ENCODE measurements around the gene CASP1.
A peak's percentile ranks its signal among the peaks of the same experiment; 100 is the strongest.
"Not testable (repeated sequence)": the region's sequence is repeated elsewhere in the genome, so short reads cannot be mapped to it uniquely, and the experiment has no call there.

CASP1 gene

GRCh38 chr11:105046898-105047579, 12.1 kb upstream of the CASP1 start:
- intact Hi-C loops (cut with DNase I; ENCODE audit: low total_unique reads), result no loop called here
- H3K36me3 ChIP-seq, result no peaks in the 10 kb centered on the region
- no peak overlapping the region for H3K4me3 ChIP-seq
- H3K27ac ChIP-seq, result no peak overlapping the region
- no peak for DNase-seq
- peaks cover 0 to 9% (median 4%) of the 10 kb centered on the region in 4 donors for H3K4me1 ChIP-seq
- H3K9me3 ChIP-seq, result no peaks in the 10 kb centered on the region
- TF ChIP-seq CTCF (IDR thresholded peaks at IDR 0.05), result no peak
- no peaks in the 10 kb centered on the region for H3K27me3 ChIP-seq

- no peak for DNase-seq
- H3K27me3 ChIP-seq, result no peaks in the 10 kb centered on the region
- H3K4me3 ChIP-seq, result peak overlapping the region in 1 of 2 donors; percentile 31
- H3K36me3 ChIP-seq, result no peaks in the 10 kb centered on the region
- intact Hi-C loops (cut with DNase I; ENCODE audit: low total_unique reads), result no loop called here
- H3K9me3 ChIP-seq, result no peaks in the 10 kb centered on the region
- H3K4me1 ChIP-seq, result peaks cover 0 to 9% (median 4%) of the 10 kb centered on the region in 4 donors
- no peak for TF ChIP-seq CTCF (IDR thresholded peaks at IDR 0.05)
- H3K27ac ChIP-seq, result no peak overlapping the region
Observed at GRCh38 chr11:105045676-105046296, 10.8 kb upstream of the CASP1 start.

GRCh38 chr11:105044557-105045524, 9.9 kb upstream of the CASP1 start, which contains the start of gene CARD16:
Gene CARD16 (minus strand): TSS chr11:105045335. CDS start chr11:105045297, 38 bp downstream.
- H3K4me1 ChIP-seq; H3K27me3 ChIP-seq; H3K9me3 ChIP-seq; H3K36me3 ChIP-seq; intact Hi-C loops (cut with DNase I; ENCODE audit: low total_unique reads); H3K27ac ChIP-seq: not testable (repeated sequence)
- peak in 1 of 2 donors; percentile 49 for DNase-seq
- H3K4me3 ChIP-seq, result peak within 1 kb of the TSS; percentile 14 to 31

GRCh38 chr11:105042178-105042577, 7.2 kb upstream of the CASP1 start:
- Histone ChIP-seq H3K9me3 (no peaks in the 10 kb centered on the region), H3K27ac (no peak overlapping the region), H3K36me3 (no peaks in the 10 kb centered on the region), H3K4me1 (peaks cover 0 to 8% (median 4%) of the 10 kb centered on the region in 4 donors), H3K4me3 (no peak overlapping the region), H3K27me3 (no peaks in the 10 kb centered on the region)
- TF ChIP-seq CTCF (IDR thresholded peaks at IDR 0.05), result no peak
- intact Hi-C loops (cut with DNase I; ENCODE audit: low total_unique reads), result no loop called here
- no peak for DNase-seq

- Histone ChIP-seq H3K4me1 (no peaks in the 10 kb centered on the region), H3K27ac (no peak overlapping the region), H3K36me3 (no peaks in the 10 kb centered on the region), H3K27me3 (no peaks in the 10 kb centered on the region), H3K9me3 (no peaks in the 10 kb centered on the region), H3K4me3 (no peak overlapping the region)
- DNase-seq, result no peak
- TF ChIP-seq CTCF (IDR thresholded peaks at IDR 0.05), result no peak
- intact Hi-C loops (cut with DNase I; ENCODE audit: low total_unique reads), result no loop called here
Observed at GRCh38 chr11:105040703-105041102, 5.8 kb upstream of the CASP1 start.

GRCh38 chr11:105034388-105034787, 556 bp downstream of the CASP1 start:
- DNase-seq; H3K36me3 ChIP-seq; H3K27me3 ChIP-seq; intact Hi-C loops (cut with DNase I; ENCODE audit: low total_unique reads); H3K4me1 ChIP-seq; H3K9me3 ChIP-seq: not testable (repeated sequence)
- peak overlapping the region; percentile 29 for H3K4me3 ChIP-seq
- H3K27ac ChIP-seq, result peak overlapping the region; percentile 36 to 57

Data from tibial artery (tissue), 4 donors.